Measurements from ENCODE around the gene RNF13. TPM values are rescaled to one million over a fixed set of nuclear protein-coding genes. Genes with fewer than 3 reads are reported as not detected.
"Not testable (repeated sequence)": the region's sequence is repeated elsewhere in the genome, so short reads cannot be mapped to it uniquely, and the experiment has no call there.

The RNF13 gene
- total RNA-seq, 3 donors from 2014 or later: 52.6 to 85.0 (median 64.9) TPM

DNA sequence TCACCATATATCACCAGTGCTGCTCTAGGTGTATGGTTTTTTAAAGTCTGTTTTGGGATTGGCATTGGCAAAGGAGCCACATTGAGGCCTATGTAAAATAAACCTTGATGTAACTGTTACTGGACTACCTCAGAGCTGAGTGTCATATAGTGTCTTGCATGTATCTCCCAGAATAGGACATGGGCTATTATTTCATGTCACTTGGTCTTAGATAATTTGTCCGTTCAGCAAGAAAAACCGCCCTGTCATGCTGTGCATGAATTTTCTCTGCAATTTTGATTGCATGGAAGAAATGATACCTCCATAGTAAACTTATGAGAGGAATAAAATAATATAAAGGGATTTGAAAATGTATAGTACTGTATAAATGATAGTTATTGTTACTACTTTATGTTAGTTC lies 59.6 kb downstream of the RNF13 start:
- Histone ChIP-seq H3K4me1 (ENCODE audit: low read depth) (no peaks in the 10 kb centered on the region), H3K36me3 (ENCODE audit: low read depth) (no peaks in the 10 kb centered on the region), H3K9me3 (peaks cover 7% of the 10 kb centered on the region), H3K4me3 (no peak overlapping the region)
- intact Hi-C loops (cut with DNase I, micrococcal nuclease): no loop called here
- TF ChIP-seq, protein P1, sequence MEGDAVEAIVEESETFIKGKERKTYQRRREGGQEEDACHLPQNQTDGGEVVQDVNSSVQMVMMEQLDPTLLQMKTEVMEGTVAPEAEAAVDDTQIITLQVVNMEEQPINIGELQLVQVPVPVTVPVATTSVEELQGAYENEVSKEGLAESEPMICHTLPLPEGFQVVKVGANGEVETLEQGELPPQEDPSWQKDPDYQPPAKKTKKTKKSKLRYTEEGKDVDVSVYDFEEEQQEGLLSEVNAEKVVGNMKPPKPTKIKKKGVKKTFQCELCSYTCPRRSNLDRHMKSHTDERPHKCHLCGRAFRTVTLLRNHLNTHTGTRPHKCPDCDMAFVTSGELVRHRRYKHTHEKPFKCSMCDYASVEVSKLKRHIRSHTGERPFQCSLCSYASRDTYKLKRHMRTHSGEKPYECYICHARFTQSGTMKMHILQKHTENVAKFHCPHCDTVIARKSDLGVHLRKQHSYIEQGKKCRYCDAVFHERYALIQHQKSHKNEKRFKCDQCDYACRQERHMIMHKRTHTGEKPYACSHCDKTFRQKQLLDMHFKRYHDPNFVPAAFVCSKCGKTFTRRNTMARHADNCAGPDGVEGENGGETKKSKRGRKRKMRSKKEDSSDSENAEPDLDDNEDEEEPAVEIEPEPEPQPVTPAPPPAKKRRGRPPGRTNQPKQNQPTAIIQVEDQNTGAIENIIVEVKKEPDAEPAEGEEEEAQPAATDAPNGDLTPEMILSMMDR (IDR thresholded peaks at IDR 0.05): no peak
- DNase-seq (no peak), ATAC-seq (no peak)

DNA sequence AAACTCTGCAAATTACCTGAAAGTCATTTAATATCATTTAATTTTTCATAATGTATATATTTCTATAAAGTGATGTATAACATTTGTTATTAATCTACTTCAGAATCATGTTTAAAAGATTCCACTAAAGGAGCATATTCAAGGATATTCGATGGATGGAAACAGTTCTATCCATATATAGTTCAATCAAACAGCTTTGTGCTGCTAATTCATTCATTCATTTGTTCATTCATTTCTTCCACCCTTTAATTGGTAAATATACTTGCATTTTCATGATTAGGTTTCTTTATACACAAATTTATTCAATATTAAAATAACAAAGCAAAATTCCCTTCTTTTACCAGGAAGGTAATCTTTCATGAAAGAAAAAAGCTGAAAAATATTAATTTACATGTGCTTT lies 64.7 kb downstream of the RNF13 start:
- Histone ChIP-seq H3K4me1 (ENCODE audit: low read depth) (no peaks in the 10 kb centered on the region), H3K4me3 (no peak overlapping the region), H3K9me3 (no peaks in the 10 kb centered on the region), H3K36me3 (ENCODE audit: low read depth) (no peaks in the 10 kb centered on the region)
- no peak for DNase-seq
- ATAC-seq: no peak
- intact Hi-C loops (cut with DNase I, micrococcal nuclease): no loop called here
- TF ChIP-seq, protein P1 (IDR thresholded peaks at IDR 0.05): no peak

DNA sequence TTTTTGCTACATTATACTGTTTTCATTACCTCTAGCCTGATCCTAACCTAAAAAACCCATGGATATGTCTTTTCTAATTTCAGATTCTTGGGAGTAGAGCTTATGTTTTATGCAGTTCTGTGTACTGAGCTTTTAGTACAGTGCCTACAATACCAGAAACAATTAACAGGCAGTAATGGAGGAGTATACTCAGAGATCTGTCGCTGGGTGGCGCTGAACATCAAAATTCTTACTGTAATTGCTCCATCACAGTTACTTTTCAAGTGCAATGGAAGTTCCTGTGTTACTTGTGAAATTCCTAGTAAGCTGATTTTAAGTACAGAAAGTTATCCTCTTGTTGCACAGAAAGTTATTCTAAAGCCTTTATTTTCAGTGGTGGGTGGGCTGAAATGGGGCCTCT lies 66.9 kb downstream of the RNF13 start:
- intact Hi-C loops (cut with DNase I, micrococcal nuclease): no loop called here
- Histone ChIP-seq H3K4me1 (ENCODE audit: low read depth) (no peaks in the 10 kb centered on the region), H3K36me3 (ENCODE audit: low read depth) (no peaks in the 10 kb centered on the region), H3K9me3 (no peaks in the 10 kb centered on the region), H3K4me3 (no peak overlapping the region)
- TF ChIP-seq, protein P1 (IDR thresholded peaks at IDR 0.05): no peak
- ATAC-seq (peak; percentile 45), DNase-seq (peak in 2 of 3 donors; percentile 37 to 60)

DNA sequence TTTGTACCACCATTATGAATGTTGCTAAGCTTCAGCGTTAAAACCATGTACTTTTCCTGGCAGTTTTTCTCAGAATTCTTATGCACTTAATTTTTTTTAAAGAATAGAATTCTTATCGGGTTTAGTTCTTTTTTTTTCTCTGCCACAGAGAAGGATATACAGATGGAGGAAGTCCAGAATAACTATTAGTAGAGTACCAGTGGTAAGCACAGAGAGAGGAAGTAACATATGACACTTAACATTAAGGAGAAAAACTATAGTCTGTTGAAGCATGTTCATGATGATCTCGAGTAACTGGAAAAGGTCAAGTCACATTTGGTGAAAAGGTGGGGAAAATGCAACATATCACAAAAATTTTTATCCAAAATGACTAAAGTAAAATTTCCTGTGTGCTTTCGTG lies 68.9 kb downstream of the RNF13 start:
- ATAC-seq (no peak), DNase-seq (no peak)
- Histone ChIP-seq H3K4me3 (no peak overlapping the region), H3K36me3 (ENCODE audit: low read depth) (no peaks in the 10 kb centered on the region), H3K4me1 (ENCODE audit: low read depth) (no peaks in the 10 kb centered on the region), H3K9me3 (no peaks in the 10 kb centered on the region)
- TF ChIP-seq, protein P1 (IDR thresholded peaks at IDR 0.05): no peak
- intact Hi-C loops (cut with DNase I, micrococcal nuclease): no loop called here

DNA sequence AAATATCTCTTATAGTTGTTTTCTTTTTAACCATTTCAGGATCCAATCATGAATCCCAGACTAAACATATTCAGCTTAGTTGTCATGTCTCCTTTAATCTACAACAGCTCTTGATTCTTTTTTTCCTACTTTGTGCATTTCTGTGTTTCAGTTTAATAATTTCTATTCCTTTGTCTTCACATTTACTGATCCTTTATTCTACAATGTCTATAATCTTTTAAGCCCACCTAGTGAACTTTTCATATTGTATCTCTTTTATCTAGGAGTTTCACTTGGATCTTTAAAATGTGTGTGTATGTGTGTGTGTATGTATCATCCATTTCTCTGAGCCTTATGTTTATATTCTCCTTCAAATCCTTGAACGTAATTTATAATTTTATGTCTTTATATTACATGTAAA lies 70.1 kb downstream of the RNF13 start:
- DNase-seq (no peak), ATAC-seq (no peak)
- no peaks in the 10 kb centered on the region for H3K4me1 ChIP-seq (ENCODE audit: low read depth)
- TF ChIP-seq, protein P1 (IDR thresholded peaks at IDR 0.05): no peak
- no peak overlapping the region for H3K4me3 ChIP-seq
- intact Hi-C loops (cut with DNase I, micrococcal nuclease): no loop called here
- H3K9me3 ChIP-seq: no peaks in the 10 kb centered on the region
- H3K36me3 ChIP-seq (ENCODE audit: low read depth): no peaks in the 10 kb centered on the region

DNA sequence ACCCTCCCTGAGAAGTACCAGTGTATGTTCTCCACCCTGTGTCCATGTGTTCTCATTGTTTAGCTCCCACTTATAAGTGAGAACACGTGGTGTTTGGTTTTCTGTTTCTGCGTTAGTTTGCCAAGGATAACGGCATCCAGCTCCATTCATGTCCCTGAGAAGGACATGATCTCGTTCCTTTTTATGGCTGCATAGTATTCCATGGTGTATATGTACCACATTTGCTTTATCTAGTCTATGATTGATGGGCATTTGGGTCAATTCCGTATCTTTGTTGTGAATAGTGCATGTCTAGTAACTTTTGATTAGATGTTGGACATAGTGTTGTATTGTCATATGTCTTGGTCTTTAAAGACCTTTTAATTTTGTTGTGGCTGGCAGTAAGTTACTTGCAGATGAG lies 70.8 kb downstream of the RNF13 start:
- not testable (repeated sequence) for DNase-seq

DNA sequence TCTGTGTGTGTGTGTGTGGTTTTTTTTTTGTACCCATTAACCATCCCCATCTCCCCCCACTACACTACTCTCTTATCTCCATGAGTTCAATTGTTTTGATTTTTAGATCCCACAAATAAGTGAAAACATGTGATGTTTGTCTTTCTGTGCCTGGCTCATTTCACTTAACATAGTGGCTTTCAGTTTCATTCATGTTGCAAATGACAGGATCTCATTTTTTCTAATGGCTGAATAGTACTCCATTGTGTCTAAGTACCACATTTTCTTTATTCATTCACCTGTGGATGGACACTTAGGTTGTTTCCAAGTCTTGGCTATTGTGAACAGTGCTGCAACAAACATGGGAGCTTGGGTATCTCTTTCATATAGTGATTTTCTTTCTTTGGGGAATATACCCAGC lies 71.8 kb downstream of the RNF13 start:
- ATAC-seq; DNase-seq; H3K9me3 ChIP-seq; H3K36me3 ChIP-seq (ENCODE audit: low read depth); H3K4me3 ChIP-seq; intact Hi-C loops (cut with DNase I, micrococcal nuclease); H3K4me1 ChIP-seq (ENCODE audit: low read depth): not testable (repeated sequence)

More for the DNA sequence above, 70.8 kb downstream of the RNF13 start:
- intact Hi-C loops (cut with DNase I, micrococcal nuclease); H3K4me3 ChIP-seq; H3K36me3 ChIP-seq (ENCODE audit: low read depth); H3K4me1 ChIP-seq (ENCODE audit: low read depth); ATAC-seq; H3K9me3 ChIP-seq: not testable (repeated sequence)

Data from mucosa of descending colon (tissue), 3 donors.